GM10266 (cell line): ENCODE measurements around the gene HS3ST4.

Experiments used
- DNase-seq: peaks from one replicate; pipeline ENCODE4 v3.0.0; 2012; ENCODE audit errors: extremely low spot score
- CTCF ChIP-seq: IDR thresholded peaks from 2 replicates; pipeline ENCODE4 v1.5.1; 2012; ENCODE audit warnings: mild to moderate bottlenecking, low read depth; ENCODE audit not compliant: control insufficient read depth, insufficient read depth; ENCODE audit errors: missing control alignments

Gene HS3ST4

GRCh38 chr16:25845901-25846300 lies 154.1 kb downstream of the HS3ST4 start:
- no peak for TF ChIP-seq CTCF
- DNase-seq, result no peak

- TF ChIP-seq CTCF, result no peak
- DNase-seq, result no peak
Observed at GRCh38 chr16:25854141-25854540, 162.4 kb downstream of the HS3ST4 start.

DNA sequence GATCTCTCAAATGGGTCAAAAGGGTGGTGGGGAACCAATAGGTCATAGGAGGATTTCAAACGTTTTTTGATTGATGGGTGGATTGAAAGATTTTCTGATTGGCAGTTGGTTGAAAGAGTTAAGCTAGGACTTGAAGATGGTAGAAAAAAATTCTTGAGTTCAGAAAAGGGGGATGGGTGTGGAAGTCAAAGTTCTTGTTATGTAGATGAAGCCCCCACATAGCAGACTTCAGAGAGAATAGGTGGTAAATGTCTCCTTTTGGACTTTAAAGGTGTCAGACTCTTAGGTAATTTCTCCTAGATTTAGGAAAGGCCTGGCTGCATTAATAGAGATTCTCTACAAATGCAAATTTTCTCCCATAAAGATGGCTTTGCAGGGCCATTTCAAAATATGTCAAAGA lies 163.3 kb downstream of the HS3ST4 start:
- TF ChIP-seq CTCF, result no peak

GRCh38 chr16:25855818-25856217 lies 164.1 kb downstream of the HS3ST4 start:
- DNase-seq, result no peak

More for the DNA sequence above, 163.3 kb downstream of the HS3ST4 start:
- no peak for DNase-seq

DNA sequence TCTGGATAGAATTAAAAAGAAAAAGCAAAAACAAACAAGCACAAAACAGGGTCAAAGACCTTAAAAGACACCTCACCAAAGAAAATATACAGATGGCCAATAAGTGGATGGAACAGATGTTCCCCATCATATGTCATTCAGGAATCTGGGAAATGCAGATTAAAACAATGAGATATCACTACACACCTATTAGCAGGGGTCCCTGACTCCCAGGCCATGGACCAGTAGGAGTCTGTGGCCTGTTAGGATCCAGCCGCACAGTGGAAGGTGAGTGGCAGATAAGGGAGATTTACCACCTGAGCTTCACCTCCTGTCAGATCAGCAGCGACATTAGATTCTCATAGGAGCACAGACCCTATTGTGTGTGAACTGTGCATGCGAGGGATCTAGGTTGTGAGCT lies 167.9 kb downstream of the HS3ST4 start:
- no peak for DNase-seq
- no peak for TF ChIP-seq CTCF

More at GRCh38 chr16:25855818-25856217, 164.1 kb downstream of the HS3ST4 start:
- TF ChIP-seq CTCF, result no peak

GRCh38 chr16:25867041-25867440 lies 175.3 kb downstream of the HS3ST4 start:
- DNase-seq, result no peak
- no peak for TF ChIP-seq CTCF

DNA sequence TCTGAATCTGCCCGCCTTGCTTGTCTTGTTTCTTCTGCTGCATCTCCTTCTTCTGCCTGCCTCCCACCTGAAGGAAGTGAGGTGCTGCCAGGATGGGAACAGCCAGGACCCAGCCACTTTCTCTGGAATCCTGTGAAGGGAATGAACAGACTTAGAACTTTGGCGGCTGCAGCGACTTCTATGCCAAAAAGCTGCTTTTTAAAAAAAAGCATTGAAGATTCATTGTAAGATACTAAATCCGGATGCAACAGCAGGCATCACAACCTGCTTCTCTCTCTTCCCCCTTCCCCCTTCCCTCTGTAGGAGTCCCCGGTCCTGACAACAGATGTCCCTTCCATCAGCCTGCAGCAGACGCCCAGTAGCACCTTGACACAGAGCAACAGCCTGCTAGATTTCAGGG lies 176.3 kb downstream of the HS3ST4 start:
- no peak for DNase-seq

More for the DNA sequence above, 176.3 kb downstream of the HS3ST4 start:
- no peak for TF ChIP-seq CTCF
